Heart left ventricle (tissue), 16 donors: ENCODE results near the gene ZNF511. TPM values are rescaled to one million over a fixed set of nuclear protein-coding genes. Genes with fewer than 3 reads are reported as not detected.

Experiments used
- ATAC-seq, 4 donors: fragments of 200-7000 bp; cut with Tn5 transposase; one replicate each; pipeline ENCODE4 v1.9.1; 2020 to 2022; ENCODE audit warnings: moderate library complexity in 4 of 4, mild to moderate bottlenecking in 3 of 4, moderate number of reproducible peaks in 1 of 4
- DNase-seq, 5 donors: peaks; one replicate each; pipeline ENCODE4 v3.0.0-alpha.2; 2020
- H3K27ac ChIP-seq, 12 donors: fragments of 200-600 bp; sonication (generic) in 4 of 12; one replicate each; pipeline versions ENCODE4 v1.5.0 to v1.8.0; 2016 to 2022; ENCODE audit warnings: mild to moderate bottlenecking in 2 of 12
- H3K27me3 ChIP-seq, 9 donors: fragments of 200-600 bp; sonication (generic) in 2 of 9; one replicate each; pipeline versions ENCODE4 v1.5.1 to v1.8.0; 2016 to 2022; ENCODE audit warnings: mild to moderate bottlenecking in 3 of 9
- H3K36me3 ChIP-seq, 9 donors: fragments of 200-600 bp; sonication (generic) in 2 of 9; one replicate each; pipeline versions ENCODE4 v1.5.0 to v1.8.0; 2018 to 2022; ENCODE audit warnings: mild to moderate bottlenecking in 2 of 9
- H3K4me1 ChIP-seq, 12 donors: fragments of 200-600 bp; sonication (generic) in 4 of 12; one replicate each; pipeline versions ENCODE4 v1.5.0 to v1.8.0; 2016 to 2022; ENCODE audit warnings: mild to moderate bottlenecking in 3 of 12
- H3K4me3 ChIP-seq, 12 donors: fragments of 200-600 bp; sonication (generic) in 4 of 12; one replicate each; pipeline versions ENCODE4 v1.5.0 to v1.8.0; 2017 to 2022; ENCODE audit warnings: mild to moderate bottlenecking in 9 of 12, moderate library complexity in 4 of 12
- H3K9me3 ChIP-seq, 12 donors: fragments of 200-600 bp; sonication (generic) in 4 of 12; one replicate each; pipeline versions ENCODE4 v1.5.0 to v1.8.0; 2016 to 2022; ENCODE audit warnings: mild to moderate bottlenecking in 1 of 12
- CTCF ChIP-seq, 12 donors: fragments of 200-600 bp; sonication (generic) in 4 of 12; IDR thresholded peaks; one replicate each; pipeline versions ENCODE4 v1.5.0 to v1.8.0; 2018 to 2022; ENCODE audit warnings: antibody characterized with exemption in 12 of 12, mild to moderate bottlenecking in 5 of 12
- POLR2A ChIP-seq, 2 donors: fragments of 450-650 bp; IDR thresholded peaks; one replicate each; pipeline ENCODE4 v1.6.1; 2017; ENCODE audit warnings: antibody characterized with exemption in 2 of 2, mild to moderate bottlenecking in 2 of 2, moderate library complexity in 2 of 2
- WGBS, 4 donors: extraction: QIAGEN DNeasy Blood & Tissue Kit in 2 of 4; methylation state at CpG; one replicate each; pipeline versions ENCODE4 v1.1.5 to v1.1.7; 2013 to 2018; 5-methylcytosine and 5-hydroxymethylcytosine counted together
- intact Hi-C, 10 donors: fragments of 100-400 bp; cut with DNase I; formaldehyde crosslinking; loops; one replicate each; pipeline versions ENCODE4 v1.11.1 to v1.14.2; 2022
- polyA plus RNA-seq, 2 donors: library from polyadenylated mRNA; stranded (reverse); fragments of 200-250 nt; gene quantifications; one replicate each; pipeline ENCODE4 v1.2.3, GENCODE V29; 2013
- total RNA-seq, 9 donors: library from RNA; depleted of rRNA in 2 of 9; stranded (reverse); fragments of >200 nt in 2 of 9; fragmentation: NEBNext Ultra II Directional in 3 of 9; extraction: Animal tissue kit (Norgen Biotek cat#: 25700) in 3 of 9; gene quantifications; one replicate each; pipeline versions ENCODE4 v1.1.0 to v1.2.4, GENCODE V29; 2016 to 2023
- donor health status: ischemic (EF 13 %, LVEDD 7.1; RV severe dilation, severe dysfunction).
- donor health status: healthy with polysubstance abuse.
- donor health status: DM: no; HTN: yes; CAD: no.
- donor health status: DM: no; HTN: no; CAD: no.
- donor health status: ischemic (EF 25% LVEDD 6.9; RV normal size, moderate dysfunction).
- donor health status: ischemic (EF 25% LVEDD 5.7; RV mildly dilated, moderate dysfunction).
- donor health status: healthy.
- donor health status: DM: yes; HTN: yes; CAD: no.
- donor health status: ischemic (EF 35%, LVEDD 5.7; RV mildly dilated, moderate dysfunction).
- donor health status: nonischemic (EF 11% LVEDD 7.7; RV severe dilation, severe dysfunction).
- donor health status: DM: yes; HTN: yes; CAD: no.
- donor health status: PGD.
- donor health status: ischemic (EF 29% LVEDD 5.4; RV normal size, mild dysfunction).
- donor health status: nonischemic (EF 23%, LVEDD 6.1; RV moderate dilation, normal function).

The ZNF511 gene
- total and polyA plus RNA-seq, 11 donors, result 34.5 to 80.4 (median 41.8) TPM

- 76 to 85% (median 79%) methylated on average over 11 of the region's 11 CpGs for WGBS, 4 donors
- peaks cover 0 to 27% (median 23%) of the 10 kb centered on the region in 9 donors for H3K36me3 ChIP-seq
- intact Hi-C loops, result no loop called here
- H3K9me3 ChIP-seq, result peaks cover 0 to 4% (median 0%) of the 10 kb centered on the region in 12 donors
- H3K27ac ChIP-seq, result peak overlapping the region in 7 of 12 donors; percentile 18 to 78 (median 42)
- no peaks in the 10 kb centered on the region for H3K27me3 ChIP-seq
- H3K4me3 ChIP-seq, result no peak overlapping the region
- peaks cover 3 to 21% (median 13%) of the 10 kb centered on the region in 12 donors for H3K4me1 ChIP-seq
- DNase-seq (no peak), ATAC-seq (no peak)
- TF ChIP-seq POLR2A (IDR thresholded peaks at IDR 0.05) (no peak), CTCF (IDR thresholded peaks at IDR 0.05) (no peak)
These were observed 50.2 kb downstream of the ZNF511 start for GRCh38 chr10:133358925-133359310.

- Histone ChIP-seq H3K36me3 (peaks cover 0 to 33% (median 29%) of the 10 kb centered on the region in 9 donors), H3K9me3 (peaks cover 0 to 4% (median 0%) of the 10 kb centered on the region in 12 donors), H3K27ac (no peak overlapping the region), H3K27me3 (no peaks in the 10 kb centered on the region), H3K4me3 (no peak overlapping the region), H3K4me1 (peaks cover 3 to 21% (median 13%) of the 10 kb centered on the region in 12 donors)
- no peak for ATAC-seq
- WGBS, 4 donors, result 35 to 48% (median 42%) methylated on average over 6 of the region's 6 CpGs
- TF ChIP-seq POLR2A (IDR thresholded peaks at IDR 0.05) (no peak), CTCF (IDR thresholded peaks at IDR 0.05) (no peak)
- intact Hi-C loops, result no loop called here
- no peak for DNase-seq
These were observed 50.8 kb downstream of the ZNF511 start for GRCh38 chr10:133359554-133359971.

- Histone ChIP-seq H3K27me3 (no peaks in the 10 kb centered on the region), H3K9me3 (peaks cover 0 to 4% (median 0%) of the 10 kb centered on the region in 12 donors), H3K36me3 (peaks cover 1 to 39% (median 34%) of the 10 kb centered on the region in 9 donors), H3K4me1 (peaks cover 3 to 21% (median 13%) of the 10 kb centered on the region in 12 donors), H3K27ac (no peak overlapping the region), H3K4me3 (no peak overlapping the region)
- TF ChIP-seq POLR2A (IDR thresholded peaks at IDR 0.05) (no peak), CTCF (IDR thresholded peaks at IDR 0.05) (no peak)
- intact Hi-C loops, result no loop called here
- ATAC-seq (no peak), DNase-seq (no peak)
- 80 to 85% (median 85%) methylated on average over 17 of the region's 17 CpGs for WGBS, 4 donors
These were observed 51.4 kb downstream of the ZNF511 start for GRCh38 chr10:133359972-133360610.

GRCh38 chr10:133361227-133361626 lies 52.5 kb downstream of the ZNF511 start:
- 83 to 97% (median 93%) methylated on average over 3 to 5 of the region's 5 CpGs for whole genome bisulfite sequencing, 4 donors
- no peak for TF ChIP-seq POLR2A (IDR thresholded peaks at IDR 0.05)
- TF ChIP-seq CTCF (IDR thresholded peaks at IDR 0.05), result no peak
- H3K27ac ChIP-seq, result no peak overlapping the region
- no peak for ATAC-seq
- peaks cover 3 to 20% (median 13%) of the 10 kb centered on the region in 12 donors for H3K4me1 ChIP-seq
- no peak for DNase-seq
- H3K9me3 ChIP-seq, result peaks cover 0 to 4% (median 0%) of the 10 kb centered on the region in 12 donors
- intact Hi-C loops, result no loop called here
- H3K27me3 ChIP-seq, result no peaks in the 10 kb centered on the region
- peaks cover 2 to 49% (median 45%) of the 10 kb centered on the region in 9 donors for H3K36me3 ChIP-seq
- no peak overlapping the region for H3K4me3 ChIP-seq
